Upper lobe of right lung (tissue), 1 donor: ENCODE data around the gene CIART. TPM values are rescaled to one million over a fixed set of nuclear protein-coding genes. Genes with fewer than 3 reads are reported as not detected.
A peak's percentile ranks its signal among the peaks of the same experiment; 100 is the strongest.

Experiments used
- ATAC-seq: fragments of 200-7000 bp; cut with Tn5 transposase; one replicate; pipeline ENCODE4 v1.9.1; 2020; ENCODE audit warnings: mild to moderate bottlenecking, moderate library complexity
- DNase-seq: peaks from one replicate; pipeline ENCODE4 v3.0.0-alpha.2; 2020
- H3K27ac ChIP-seq: fragments of 200-600 bp; one replicate; pipeline ENCODE4 v1.8.0; 2022
- H3K27me3 ChIP-seq: fragments of 200-600 bp; one replicate; pipeline ENCODE4 v1.8.0; 2022; ENCODE audit warnings: mild to moderate bottlenecking
- H3K36me3 ChIP-seq: fragments of 200-600 bp; one replicate; pipeline ENCODE4 v1.8.0; 2022
- H3K4me1 ChIP-seq: fragments of 200-600 bp; one replicate; pipeline ENCODE4 v1.8.0; 2022
- H3K4me3 ChIP-seq: fragments of 200-600 bp; one replicate; pipeline ENCODE4 v1.8.0; 2022; ENCODE audit warnings: mild to moderate bottlenecking
- H3K9me3 ChIP-seq: fragments of 200-600 bp; one replicate; pipeline ENCODE4 v1.8.0; 2022
- CTCF ChIP-seq: fragments of 200-600 bp; IDR thresholded peaks from one replicate; pipeline ENCODE4 v1.8.0; 2022; ENCODE audit warnings: antibody characterized with exemption
- intact Hi-C: fragments of 100-400 bp; cut with DNase I; formaldehyde crosslinking; loops from one replicate; pipeline ENCODE4 v1.11.0; 2022
- total RNA-seq: library from RNA; stranded (reverse); fragmentation: NEBNext Ultra II Directional; extraction: Animal tissue kit (Norgen Biotek cat#: 25700); gene quantifications from one replicate; pipeline ENCODE4 v1.2.1, GENCODE V29; 2021
- donor health status: DM: no; HTN: yes; CAD: no; lungs with severe emphysema.

Gene CIART
- total RNA-seq, 1 donor from 2014 or later = 10.6 TPM

- DNase-seq = peak; percentile 74
- peaks cover 18% of the 10 kb centered on the region for H3K4me1 ChIP-seq
- H3K27me3 ChIP-seq = no peaks in the 10 kb centered on the region
- no peak for TF ChIP-seq CTCF
- peak overlapping the region; percentile 81 for H3K4me3 ChIP-seq
- peak overlapping the region; percentile 93 for H3K27ac ChIP-seq
- intact Hi-C loops = no loop called here
- H3K36me3 ChIP-seq = peaks cover 32% of the 10 kb centered on the region
- ATAC-seq = peak; percentile 62
- H3K9me3 ChIP-seq = no peaks in the 10 kb centered on the region
These were observed 14.0 kb upstream of the CIART start for GRCh38 chr1:150268340-150268704.

GRCh38 chr1:150268705-150269403 is 13.5 kb upstream of the CIART start, which contains the start of gene APH1A:
Gene APH1A, minus strand, starts transcription at chr1:150269016. Its CDS starts 206 bp downstream, at chr1:150268810.
- TF ChIP-seq CTCF = no peak
- Histone ChIP-seq H3K27me3 (no peaks in the 10 kb centered on the region), H3K9me3 (no peaks in the 10 kb centered on the region), H3K4me3 (peak within 1 kb of the TSS; percentile 81), H3K4me1 (peaks cover 18% of the 10 kb centered on the region), H3K27ac (peak within 1 kb of the TSS; percentile 93), H3K36me3 (peaks cover 32% of the 10 kb centered on the region)
- peak; percentile 98 for DNase-seq
- ATAC-seq = peak; percentile 99
- intact Hi-C loops = no loop called here

- Histone ChIP-seq H3K4me1 (peaks cover 18% of the 10 kb centered on the region), H3K36me3 (peaks cover 29% of the 10 kb centered on the region), H3K9me3 (no peaks in the 10 kb centered on the region), H3K4me3 (peak overlapping the region; percentile 81), H3K27me3 (no peaks in the 10 kb centered on the region), H3K27ac (peak overlapping the region; percentile 93)
- ATAC-seq = no peak
- intact Hi-C loops = no loop called here
- TF ChIP-seq CTCF = no peak
- DNase-seq = no peak
These were observed 12.9 kb upstream of the CIART start for GRCh38 chr1:150269451-150269850.

- Histone ChIP-seq H3K27ac (no peak overlapping the region), H3K4me3 (no peak overlapping the region), H3K9me3 (no peaks in the 10 kb centered on the region), H3K4me1 (peaks cover 18% of the 10 kb centered on the region), H3K36me3 (peaks cover 9% of the 10 kb centered on the region), H3K27me3 (no peaks in the 10 kb centered on the region)
- intact Hi-C loops = no loop called here
- no peak for DNase-seq
- no peak for TF ChIP-seq CTCF
- no peak for ATAC-seq
These were observed 10.9 kb upstream of the CIART start for GRCh38 chr1:150271291-150271959.

GRCh38 chr1:150273311-150273710 is 9.0 kb upstream of the CIART start:
- ATAC-seq = no peak
- no peaks in the 10 kb centered on the region for H3K27me3 ChIP-seq
- H3K4me1 ChIP-seq = peaks cover 7% of the 10 kb centered on the region
- TF ChIP-seq CTCF = no peak
- H3K4me3 ChIP-seq = peak overlapping the region; percentile 32
- H3K27ac ChIP-seq = peak overlapping the region; percentile 52
- no peaks in the 10 kb centered on the region for H3K36me3 ChIP-seq
- intact Hi-C loops = no loop called here
- no peak for DNase-seq
- H3K9me3 ChIP-seq = no peaks in the 10 kb centered on the region
